TTC549 (cell line): Measurements from ENCODE around the gene DUOXA1.

Experiments used
- FAIRE-seq: peaks from 2 replicates; lab custom pipeline; 2012; peaks lifted over from hg19 to GRCh38; lab: Jason Lieb, UNC

Gene DUOXA1

GRCh38 chr15:45129651-45130129 is at the start of gene DUOXA1, which contains the start of gene DUOX1:
Gene DUOXA1 (minus strand): TSS chr15:45129879. CDS start chr15:45123014, 6,865 bp downstream.
Gene DUOX1 (plus strand): TSS chr15:45129994. CDS start chr15:45131967, 1,973 bp downstream.
- no peak for FAIRE-seq

- FAIRE-seq, result no peak
Measured at GRCh38 chr15:45177285-45177684, 47.6 kb upstream of the DUOXA1 start.

DNA sequence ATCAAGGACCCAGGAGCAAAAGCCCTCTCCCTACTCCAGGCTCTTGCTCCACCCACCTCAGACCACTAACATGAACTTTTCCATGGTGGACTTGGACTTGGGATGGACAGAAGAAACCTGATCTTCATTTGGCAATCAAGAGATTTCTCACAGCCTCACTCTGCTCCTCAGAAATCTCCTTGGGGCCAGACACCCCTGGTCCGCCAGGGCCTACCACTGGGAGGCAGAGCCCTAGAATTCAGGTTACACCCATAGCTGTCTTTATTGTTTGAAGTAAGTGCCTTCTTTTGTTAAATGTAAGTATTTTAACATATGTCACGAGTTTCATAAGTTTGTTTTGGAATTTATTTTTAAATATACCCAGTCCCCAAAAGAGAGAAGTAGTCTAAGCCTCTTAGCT is 44.9 kb upstream of the DUOXA1 start:
- FAIRE-seq, result no peak

DNA sequence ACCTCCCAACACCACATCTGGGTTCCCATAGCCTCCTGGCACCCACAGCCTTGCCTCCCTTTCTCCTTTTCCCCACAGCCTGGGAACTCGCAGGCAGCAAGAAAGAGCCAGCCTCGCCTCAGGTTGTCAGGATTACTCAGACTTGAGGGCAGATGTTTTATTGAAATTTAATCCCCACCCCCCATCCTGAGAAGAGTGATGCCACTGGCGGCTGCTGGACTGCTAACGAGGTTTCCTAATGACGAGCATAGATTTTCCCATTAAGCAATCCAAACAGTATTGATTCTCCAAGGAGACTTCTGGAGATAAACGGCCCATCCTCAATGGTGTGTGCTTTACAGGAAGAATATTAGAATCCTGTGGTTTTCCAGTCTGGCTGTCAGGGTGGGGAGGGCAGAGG is 44.4 kb upstream of the DUOXA1 start:
- no peak for FAIRE-seq

GRCh38 chr15:45171912-45172311 is 42.2 kb upstream of the DUOXA1 start:
- FAIRE-seq, result no peak

GRCh38 chr15:45169608-45170480 is 40.2 kb upstream of the DUOXA1 start:
- FAIRE-seq, result no peak

DNA sequence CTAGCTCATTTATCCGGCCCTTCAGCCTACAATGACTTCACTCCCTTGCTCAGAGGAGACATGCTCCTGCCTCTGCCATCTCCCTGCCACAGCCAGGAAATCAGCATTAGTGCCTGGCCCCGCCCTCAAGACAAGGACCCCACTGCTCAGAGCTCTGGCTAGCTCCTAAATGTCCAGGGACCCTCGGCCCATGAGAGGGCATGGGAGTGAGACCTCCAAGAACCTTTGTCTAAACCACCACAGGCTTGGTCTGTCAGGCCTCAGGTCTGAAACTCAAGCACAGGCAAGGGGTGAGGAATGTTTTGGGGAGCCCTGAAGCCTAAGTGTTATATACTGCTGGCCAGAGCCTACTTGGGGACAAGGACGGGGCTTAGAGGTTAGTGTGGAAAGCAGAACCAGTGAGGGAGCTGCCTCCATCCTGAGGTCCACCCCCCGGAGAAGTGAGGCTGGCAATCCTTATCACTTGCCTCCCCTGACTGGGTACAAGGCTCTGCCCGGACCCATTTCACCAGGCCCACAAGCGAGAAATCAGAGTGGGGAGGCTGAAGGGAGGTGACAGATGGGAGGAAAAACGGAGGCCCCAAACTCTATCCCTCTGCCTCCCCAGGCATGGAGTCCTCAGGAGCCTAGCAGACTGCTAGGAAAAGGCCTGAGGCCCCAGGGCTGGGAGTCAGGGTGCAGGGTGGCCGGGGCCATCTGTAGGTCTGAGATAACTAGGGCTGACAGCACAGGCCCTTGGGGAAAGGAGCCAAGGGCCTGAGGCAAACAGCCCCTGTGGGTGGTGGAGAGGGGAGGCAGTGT is 39.3 kb upstream of the DUOXA1 start:
- FAIRE-seq, result no peak

DNA sequence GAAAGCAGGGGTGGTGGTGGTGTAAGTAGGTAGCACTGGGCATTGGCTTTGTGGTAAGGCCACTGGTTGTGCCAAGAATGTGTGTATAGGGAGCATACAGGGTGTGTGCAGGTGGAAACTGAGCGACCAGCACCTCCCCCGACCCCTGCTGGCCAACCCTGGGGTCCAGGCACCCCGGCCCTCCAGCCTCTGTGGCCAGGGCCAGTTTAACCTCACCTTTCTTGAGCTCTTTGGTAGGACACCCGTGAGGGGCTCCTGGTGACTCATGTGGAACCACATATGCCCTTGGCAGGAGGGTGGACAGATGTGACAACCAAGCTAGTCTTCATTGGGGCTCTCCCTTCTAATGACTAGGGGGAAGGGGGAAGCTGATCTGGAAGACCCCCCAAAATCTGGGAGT is 38.6 kb upstream of the DUOXA1 start:
- FAIRE-seq, result no peak

GRCh38 chr15:45167631-45168205 is 38.0 kb upstream of the DUOXA1 start:
- no peak for FAIRE-seq

DNA sequence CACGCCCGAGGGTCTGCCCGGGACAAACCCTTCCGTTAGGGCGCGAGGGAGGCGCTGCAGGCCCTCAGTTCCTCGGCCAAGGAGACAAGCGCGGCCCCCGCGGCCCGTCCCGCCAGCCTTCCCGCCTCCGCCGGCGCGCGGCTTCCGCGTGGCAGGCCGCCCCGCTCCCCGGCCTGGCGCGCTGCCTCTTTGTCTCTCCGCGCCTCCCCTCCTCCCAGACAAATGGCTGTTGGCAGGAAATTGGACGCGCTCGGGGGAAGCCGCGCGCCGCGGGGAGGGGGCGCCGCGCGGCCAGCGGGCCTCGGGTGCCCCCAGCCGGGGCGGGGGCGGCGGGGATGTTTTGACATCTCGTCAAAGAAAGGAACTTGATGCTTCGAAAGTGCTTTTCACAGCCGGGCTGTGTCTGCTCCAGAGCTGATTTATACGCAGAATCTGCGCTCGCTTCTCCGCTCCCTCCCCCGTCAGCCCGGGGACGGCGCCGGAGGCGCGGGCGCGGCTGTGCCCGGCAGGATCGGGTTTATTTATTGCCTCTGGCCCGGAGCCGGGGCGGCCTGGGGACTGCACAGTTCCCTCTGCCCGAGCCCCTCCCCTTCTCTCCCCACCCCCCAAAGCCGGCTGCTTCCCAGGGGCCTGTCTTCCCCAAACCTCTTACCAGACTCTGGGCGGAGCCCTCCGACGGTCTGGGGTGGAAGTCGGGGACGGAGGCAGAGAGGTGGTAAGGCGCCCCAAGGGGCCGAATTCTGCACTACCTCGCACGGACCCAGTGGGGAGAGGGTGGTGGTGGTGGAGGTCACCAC is 37.4 kb upstream of the DUOXA1 start:
- FAIRE-seq, result no peak

GRCh38 chr15:45165536-45165935 is 35.9 kb upstream of the DUOXA1 start:
- no peak for FAIRE-seq

GRCh38 chr15:45164914-45165313 is 35.2 kb upstream of the DUOXA1 start:
- no peak for FAIRE-seq

GRCh38 chr15:45163508-45163856 is 33.8 kb upstream of the DUOXA1 start:
- FAIRE-seq, result no peak

DNA sequence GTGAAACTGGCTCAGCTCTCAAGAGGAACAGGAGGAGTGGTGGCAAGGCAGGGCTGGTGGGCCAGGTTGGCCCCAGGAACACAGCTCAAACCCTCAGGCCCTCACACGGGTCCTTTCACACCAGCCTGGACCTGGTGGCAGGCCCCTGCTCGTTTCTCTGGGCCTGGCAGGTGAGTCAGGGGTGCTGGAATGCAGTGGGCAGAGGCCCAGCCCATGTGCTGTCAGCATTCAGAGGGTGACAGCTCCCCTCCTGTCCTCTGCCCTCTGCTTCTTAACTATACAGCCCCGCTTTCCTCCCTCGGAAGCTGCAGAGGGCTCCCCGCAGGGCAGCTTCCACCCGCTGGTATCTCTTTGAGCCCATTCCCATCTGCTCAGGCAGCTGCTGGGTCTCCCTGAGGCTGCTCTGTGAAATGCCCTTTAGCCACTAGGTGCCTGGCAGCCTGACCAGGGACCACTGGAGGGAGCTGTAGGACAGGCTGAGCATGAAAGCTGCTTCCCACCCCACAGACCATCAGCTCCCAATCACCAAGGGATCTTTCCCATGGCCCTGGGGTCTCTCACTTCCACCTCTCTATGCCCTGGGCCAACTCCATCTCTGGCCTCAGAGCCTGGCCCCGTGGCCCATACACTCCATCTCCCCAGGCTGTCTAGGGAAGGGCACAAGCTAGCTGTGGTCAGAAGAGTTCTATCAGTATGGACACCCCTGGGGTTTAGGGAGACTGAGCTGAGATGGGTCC is 33.3 kb upstream of the DUOXA1 start:
- no peak for FAIRE-seq

DNA sequence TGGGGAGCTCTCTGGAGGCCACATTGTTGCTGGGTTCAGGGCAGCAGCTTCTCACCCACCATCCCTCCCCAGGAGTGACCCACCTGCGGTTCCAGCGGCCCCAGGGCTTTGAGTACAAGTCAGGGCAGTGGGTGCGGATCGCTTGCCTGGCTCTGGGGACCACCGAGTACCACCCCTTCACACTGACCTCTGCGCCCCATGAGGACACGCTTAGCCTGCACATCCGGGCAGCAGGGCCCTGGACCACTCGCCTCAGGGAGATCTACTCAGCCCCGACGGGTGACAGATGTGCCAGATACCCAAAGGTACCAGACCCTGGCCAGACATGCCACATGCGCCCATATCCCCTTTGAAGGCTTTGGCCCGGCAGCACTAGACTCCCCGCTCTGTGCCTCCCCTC is 32.0 kb upstream of the DUOXA1 start:
- no peak for FAIRE-seq

DNA sequence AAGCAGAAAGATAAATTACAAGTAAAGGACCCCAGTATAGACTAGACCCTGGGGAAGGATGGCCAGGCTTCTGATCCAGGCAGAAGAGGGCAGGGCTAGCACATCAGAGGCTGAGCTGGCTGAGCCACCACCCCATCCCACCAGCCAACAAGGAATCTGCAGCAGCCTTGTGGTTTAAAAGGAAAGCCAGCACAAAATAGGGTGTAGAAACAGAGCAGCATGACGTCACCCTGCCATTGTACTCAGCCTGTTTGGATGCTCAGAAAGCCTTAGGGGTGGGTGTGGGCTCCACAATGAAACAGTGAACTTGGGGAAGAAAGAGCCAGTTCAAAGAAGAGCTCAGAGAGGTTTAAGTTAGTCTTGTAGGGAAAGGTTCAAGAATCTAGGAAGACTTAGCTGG is 28.3 kb upstream of the DUOXA1 start:
- FAIRE-seq, result no peak

- no peak for FAIRE-seq
Measured at GRCh38 chr15:45156744-45157455, 27.2 kb upstream of the DUOXA1 start.

GRCh38 chr15:45155739-45156138 is 26.1 kb upstream of the DUOXA1 start:
- FAIRE-seq, result no peak

DNA sequence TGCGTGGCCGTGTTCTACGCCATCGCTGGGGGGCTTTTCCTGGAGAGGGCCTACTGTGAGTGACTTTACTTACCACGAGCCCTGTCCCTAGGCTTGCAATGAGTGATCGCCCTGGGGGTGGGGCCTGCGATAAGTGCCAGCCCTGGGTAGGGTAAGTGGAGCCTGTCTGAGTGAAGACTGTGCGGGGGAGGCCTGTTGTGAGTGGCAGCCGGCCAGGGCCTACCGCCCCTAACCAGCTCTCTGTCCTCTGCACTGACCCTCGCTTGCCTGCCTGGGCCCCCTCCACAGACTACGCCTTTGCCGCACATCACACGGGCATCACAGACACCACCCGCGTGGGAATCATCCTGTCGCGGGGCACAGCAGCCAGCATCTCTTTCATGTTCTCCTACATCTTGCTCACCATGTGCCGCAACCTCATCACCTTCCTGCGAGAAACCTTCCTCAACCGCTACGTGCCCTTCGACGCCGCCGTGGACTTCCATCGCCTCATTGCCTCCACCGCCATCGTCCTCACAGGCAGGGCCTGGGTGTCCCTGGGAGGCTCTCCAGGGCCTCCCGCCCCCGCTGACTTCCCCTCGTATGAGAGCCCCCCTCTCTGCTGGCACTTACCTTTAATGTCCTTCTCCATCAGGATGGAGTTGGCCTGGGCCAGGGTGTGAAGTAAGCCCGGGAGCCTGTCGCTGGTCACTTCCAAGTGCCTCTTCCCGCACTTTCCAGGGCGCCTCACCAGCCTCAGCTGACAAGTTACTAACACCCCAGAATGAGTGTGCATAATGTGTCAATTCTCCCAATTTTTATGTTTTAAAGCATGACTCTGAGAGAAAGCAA is 22.5 kb upstream of the DUOXA1 start:
- FAIRE-seq, result no peak

DNA sequence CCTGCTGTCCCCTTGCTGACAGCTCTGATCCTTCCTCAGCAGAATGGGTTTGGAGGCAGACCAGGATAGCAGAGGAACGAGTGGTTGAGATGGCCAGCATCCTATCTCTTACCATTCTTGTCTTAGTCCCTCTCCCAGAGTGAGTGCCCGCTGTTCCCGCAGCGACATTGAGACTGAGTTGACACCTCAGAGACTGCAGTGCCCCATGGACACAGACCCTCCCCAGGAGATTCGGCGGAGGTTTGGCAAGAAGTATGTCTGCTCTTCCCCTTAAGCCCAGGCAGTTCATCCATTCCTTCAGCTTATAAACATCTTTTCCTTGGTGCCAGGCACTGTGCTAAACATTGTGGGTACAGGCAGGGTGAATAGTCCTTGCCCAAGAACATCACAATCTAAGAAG is 21.3 kb upstream of the DUOXA1 start:
- no peak for FAIRE-seq
